ENCODE results near the gene NRGN.

NRGN gene

GRCh38 chr11:124739479-124740276, at the start of gene NRGN:
TSS of gene NRGN (plus strand) at chr11:124739942. CDS start at chr11:124740085, 143 bp downstream.
- H3K9ac ChIP-seq (ENCODE audit: low read length in 2 of 2) = no peak within 1 kb of the TSS
- no peaks in the 10 kb centered on the region for H3K36me3 ChIP-seq (ENCODE audit: control insufficient read depth in 2 of 2, insufficient read depth in 2 of 2, low read length in 2 of 2)
- H3K27ac ChIP-seq (ENCODE audit: low read length) = no peak within 1 kb of the TSS
- H3K4me1 ChIP-seq (ENCODE audit: control insufficient read depth, insufficient read depth, low read length) = peaks cover 15% of the 10 kb centered on the region
- H3K27me3 ChIP-seq (ENCODE audit: control insufficient read depth in 1 of 2, insufficient read depth in 2 of 2, low read length in 2 of 2) = peaks cover 47 to 50% of the 10 kb centered on the region in 2 donors
- no peaks in the 10 kb centered on the region for H3K9me3 ChIP-seq (ENCODE audit: control insufficient read depth in 2 of 2, low read length in 2 of 2)
- H3K4me3 ChIP-seq (ENCODE audit: low read length in 2 of 2) = peak within 1 kb of the TSS; percentile 58 to 68

- Histone ChIP-seq H3K9me3 (ENCODE audit: control insufficient read depth in 2 of 2, low read length in 2 of 2) (no peaks in the 10 kb centered on the region), H3K36me3 (ENCODE audit: control insufficient read depth in 2 of 2, insufficient read depth in 2 of 2, low read length in 2 of 2) (no peaks in the 10 kb centered on the region)
These were observed 46.6 kb upstream of the NRGN start for GRCh38 chr11:124693142-124693541.

GRCh38 chr11:124699547-124699946, 40.2 kb upstream of the NRGN start:
- H3K36me3 ChIP-seq (ENCODE audit: control insufficient read depth in 2 of 2, insufficient read depth in 2 of 2, low read length in 2 of 2) = no peaks in the 10 kb centered on the region
- no peaks in the 10 kb centered on the region for H3K4me1 ChIP-seq (ENCODE audit: control insufficient read depth, insufficient read depth, low read length)

More at GRCh38 chr11:124693142-124693541, 46.6 kb upstream of the NRGN start:
- no peaks in the 10 kb centered on the region for H3K4me1 ChIP-seq (ENCODE audit: control insufficient read depth, insufficient read depth, low read length)
- no peak overlapping the region for H3K4me3 ChIP-seq (ENCODE audit: low read length in 2 of 2)
- H3K27ac ChIP-seq (ENCODE audit: low read length) = no peak overlapping the region
- H3K9ac ChIP-seq (ENCODE audit: low read length in 2 of 2) = no peak overlapping the region
- no peaks in the 10 kb centered on the region for H3K27me3 ChIP-seq (ENCODE audit: control insufficient read depth in 1 of 2, insufficient read depth in 2 of 2, low read length in 2 of 2)

GRCh38 chr11:124700028-124700427, 39.7 kb upstream of the NRGN start:
- H3K9me3 ChIP-seq (ENCODE audit: control insufficient read depth in 2 of 2, low read length in 2 of 2) = peaks cover 0 to 2% of the 10 kb centered on the region in 2 donors
- H3K27me3 ChIP-seq (ENCODE audit: control insufficient read depth in 1 of 2, insufficient read depth in 2 of 2, low read length in 2 of 2) = peaks cover 0 to 6% of the 10 kb centered on the region in 2 donors

More at GRCh38 chr11:124699547-124699946, 40.2 kb upstream of the NRGN start:
- Histone ChIP-seq H3K4me3 (ENCODE audit: low read length in 2 of 2) (no peak overlapping the region), H3K9me3 (ENCODE audit: control insufficient read depth in 2 of 2, low read length in 2 of 2) (peaks cover 0 to 2% of the 10 kb centered on the region in 2 donors), H3K9ac (ENCODE audit: low read length in 2 of 2) (no peak overlapping the region), H3K27me3 (ENCODE audit: control insufficient read depth in 1 of 2, insufficient read depth in 2 of 2, low read length in 2 of 2) (peaks cover 0 to 6% of the 10 kb centered on the region in 2 donors), H3K27ac (ENCODE audit: low read length) (no peak overlapping the region)

GRCh38 chr11:124707829-124708228, 31.9 kb upstream of the NRGN start:
- peaks cover 3 to 6% of the 10 kb centered on the region in 2 donors for H3K27me3 ChIP-seq (ENCODE audit: control insufficient read depth in 1 of 2, insufficient read depth in 2 of 2, low read length in 2 of 2)
- no peak overlapping the region for H3K27ac ChIP-seq (ENCODE audit: low read length)
- no peak overlapping the region for H3K9ac ChIP-seq (ENCODE audit: low read length in 2 of 2)
- no peaks in the 10 kb centered on the region for H3K36me3 ChIP-seq (ENCODE audit: control insufficient read depth in 2 of 2, insufficient read depth in 2 of 2, low read length in 2 of 2)
- no peak overlapping the region for H3K4me3 ChIP-seq (ENCODE audit: low read length in 2 of 2)
- peaks cover 5 to 6% of the 10 kb centered on the region in 2 donors for H3K9me3 ChIP-seq (ENCODE audit: control insufficient read depth in 2 of 2, low read length in 2 of 2)
- no peaks in the 10 kb centered on the region for H3K4me1 ChIP-seq (ENCODE audit: control insufficient read depth, insufficient read depth, low read length)

More at GRCh38 chr11:124700028-124700427, 39.7 kb upstream of the NRGN start:
- H3K36me3 ChIP-seq (ENCODE audit: control insufficient read depth in 2 of 2, insufficient read depth in 2 of 2, low read length in 2 of 2) = no peaks in the 10 kb centered on the region
- H3K4me3 ChIP-seq (ENCODE audit: low read length in 2 of 2) = no peak overlapping the region
- H3K9ac ChIP-seq (ENCODE audit: low read length in 2 of 2) = no peak overlapping the region
- H3K4me1 ChIP-seq (ENCODE audit: control insufficient read depth, insufficient read depth, low read length) = no peaks in the 10 kb centered on the region
- no peak overlapping the region for H3K27ac ChIP-seq (ENCODE audit: low read length)

- no peaks in the 10 kb centered on the region for H3K36me3 ChIP-seq (ENCODE audit: control insufficient read depth in 2 of 2, insufficient read depth in 2 of 2, low read length in 2 of 2)
- peaks cover 5 to 6% of the 10 kb centered on the region in 2 donors for H3K9me3 ChIP-seq (ENCODE audit: control insufficient read depth in 2 of 2, low read length in 2 of 2)
- H3K4me1 ChIP-seq (ENCODE audit: control insufficient read depth, insufficient read depth, low read length) = no peaks in the 10 kb centered on the region
- H3K27me3 ChIP-seq (ENCODE audit: control insufficient read depth in 1 of 2, insufficient read depth in 2 of 2, low read length in 2 of 2) = peaks cover 1 to 8% of the 10 kb centered on the region in 2 donors
- no peak overlapping the region for H3K27ac ChIP-seq (ENCODE audit: low read length)
- no peak overlapping the region for H3K9ac ChIP-seq (ENCODE audit: low read length in 2 of 2)
- H3K4me3 ChIP-seq (ENCODE audit: low read length in 2 of 2) = no peak overlapping the region
These were observed 27.4 kb upstream of the NRGN start for GRCh38 chr11:124712392-124712791.

GRCh38 chr11:124716591-124716990, 23.2 kb upstream of the NRGN start:
- no peak overlapping the region for H3K4me3 ChIP-seq (ENCODE audit: low read length in 2 of 2)
- no peaks in the 10 kb centered on the region for H3K36me3 ChIP-seq (ENCODE audit: control insufficient read depth in 2 of 2, insufficient read depth in 2 of 2, low read length in 2 of 2)
- H3K4me1 ChIP-seq (ENCODE audit: control insufficient read depth, insufficient read depth, low read length) = peaks cover 11% of the 10 kb centered on the region
- no peak overlapping the region for H3K27ac ChIP-seq (ENCODE audit: low read length)
- peaks cover 36% of the 10 kb centered on the region in 2 donors for H3K27me3 ChIP-seq (ENCODE audit: control insufficient read depth in 1 of 2, insufficient read depth in 2 of 2, low read length in 2 of 2)
- no peak overlapping the region for H3K9ac ChIP-seq (ENCODE audit: low read length in 2 of 2)
- H3K9me3 ChIP-seq (ENCODE audit: control insufficient read depth in 2 of 2, low read length in 2 of 2) = no peaks in the 10 kb centered on the region

- H3K27me3 ChIP-seq (ENCODE audit: control insufficient read depth in 1 of 2, insufficient read depth in 2 of 2, low read length in 2 of 2) = peaks cover 41 to 44% of the 10 kb centered on the region in 2 donors
- peaks cover 11% of the 10 kb centered on the region for H3K4me1 ChIP-seq (ENCODE audit: control insufficient read depth, insufficient read depth, low read length)
- H3K4me3 ChIP-seq (ENCODE audit: low read length in 2 of 2) = peak overlapping the region; percentile 21 to 75
- no peak overlapping the region for H3K27ac ChIP-seq (ENCODE audit: low read length)
- H3K9ac ChIP-seq (ENCODE audit: low read length in 2 of 2) = no peak overlapping the region
- no peaks in the 10 kb centered on the region for H3K9me3 ChIP-seq (ENCODE audit: control insufficient read depth in 2 of 2, low read length in 2 of 2)
- H3K36me3 ChIP-seq (ENCODE audit: control insufficient read depth in 2 of 2, insufficient read depth in 2 of 2, low read length in 2 of 2) = no peaks in the 10 kb centered on the region
These were observed 22.3 kb upstream of the NRGN start for GRCh38 chr11:124717421-124717785.

GRCh38 chr11:124717786-124718651, 21.7 kb upstream of the NRGN start:
- Histone ChIP-seq H3K9ac (ENCODE audit: low read length in 2 of 2) (peak overlapping the region in 1 of 2 donors; percentile 21), H3K4me3 (ENCODE audit: low read length in 2 of 2) (peak overlapping the region; percentile 34 to 75), H3K4me1 (ENCODE audit: control insufficient read depth, insufficient read depth, low read length) (peaks cover 11% of the 10 kb centered on the region), H3K27me3 (ENCODE audit: control insufficient read depth in 1 of 2, insufficient read depth in 2 of 2, low read length in 2 of 2) (peaks cover 45 to 46% of the 10 kb centered on the region in 2 donors), H3K36me3 (ENCODE audit: control insufficient read depth in 2 of 2, insufficient read depth in 2 of 2, low read length in 2 of 2) (no peaks in the 10 kb centered on the region), H3K9me3 (ENCODE audit: control insufficient read depth in 2 of 2, low read length in 2 of 2) (no peaks in the 10 kb centered on the region), H3K27ac (ENCODE audit: low read length) (no peak overlapping the region)

- Histone ChIP-seq H3K4me3 (ENCODE audit: low read length in 2 of 2) (peak overlapping the region in 1 of 2 donors; percentile 34), H3K9me3 (ENCODE audit: control insufficient read depth in 2 of 2, low read length in 2 of 2) (no peaks in the 10 kb centered on the region), H3K4me1 (ENCODE audit: control insufficient read depth, insufficient read depth, low read length) (peaks cover 11% of the 10 kb centered on the region), H3K27ac (ENCODE audit: low read length) (no peak overlapping the region), H3K27me3 (ENCODE audit: control insufficient read depth in 1 of 2, insufficient read depth in 2 of 2, low read length in 2 of 2) (peaks cover 45 to 46% of the 10 kb centered on the region in 2 donors), H3K9ac (ENCODE audit: low read length in 2 of 2) (no peak overlapping the region), H3K36me3 (ENCODE audit: control insufficient read depth in 2 of 2, insufficient read depth in 2 of 2, low read length in 2 of 2) (no peaks in the 10 kb centered on the region)
These were observed 20.9 kb upstream of the NRGN start for GRCh38 chr11:124718801-124719200.

All from stomach smooth muscle (tissue), 2 donors.